HG03097 (cell line): ENCODE results near the gene IGSF8.

ENCODE experiments used
- ATAC-seq: cut with Tn5 transposase; IDR thresholded peaks from one replicate; pipeline ENCODE4 v1.9.1; 2021; ENCODE audit not compliant: unreplicated experiment, low FRiP score

The IGSF8 gene

GRCh38 chr1:160046494-160047110 lies 51.8 kb downstream of the IGSF8 start:
- no peak for ATAC-seq

GRCh38 chr1:160045653-160046052 lies 52.8 kb downstream of the IGSF8 start:
- ATAC-seq = no peak

GRCh38 chr1:160043543-160043942 lies 54.9 kb downstream of the IGSF8 start:
- no peak for ATAC-seq
